ENCODE data around the gene VILL.
"Not testable (repeated sequence)": the region's sequence is repeated elsewhere in the genome, so short reads cannot be mapped to it uniquely, and the experiment has no call there.

- TF ChIP-seq TAF1 (IDR thresholded peaks at IDR 0.05; ENCODE audit: low read depth, low read length); POLR2A (IDR thresholded peaks at IDR 0.05; ENCODE audit: low read depth, low read length); POLR2AphosphoS5 (IDR thresholded peaks at IDR 0.05; ENCODE audit: low read depth, low read length); PAX5 (IDR thresholded peaks at IDR 0.05; ENCODE audit: insufficient read depth, low read length, severe bottlenecking); SPI1 (IDR thresholded peaks at IDR 0.05; ENCODE audit: low read depth, low read length); POU2F2 (IDR thresholded peaks at IDR 0.05; ENCODE audit: low read depth, low read length): not testable (repeated sequence)
Observed at GRCh38 chr3:38034335-38034734, 43.7 kb downstream of the VILL start.

Measured in GM12891 (cell line).